ENCODE measurements around the gene CHMP4A.

The CHMP4A gene
- 4.1 to 8.9 reads per million in 2 donors for total RNA-seq

GRCh38 chr14:24212924-24213865 lies at the start of gene CHMP4A:
CHMP4A (minus strand) TSS chr14:24213488; CDS start chr14:24213439, 49 bp downstream.
- DNase-seq, result peak; percentile 94

DNA sequence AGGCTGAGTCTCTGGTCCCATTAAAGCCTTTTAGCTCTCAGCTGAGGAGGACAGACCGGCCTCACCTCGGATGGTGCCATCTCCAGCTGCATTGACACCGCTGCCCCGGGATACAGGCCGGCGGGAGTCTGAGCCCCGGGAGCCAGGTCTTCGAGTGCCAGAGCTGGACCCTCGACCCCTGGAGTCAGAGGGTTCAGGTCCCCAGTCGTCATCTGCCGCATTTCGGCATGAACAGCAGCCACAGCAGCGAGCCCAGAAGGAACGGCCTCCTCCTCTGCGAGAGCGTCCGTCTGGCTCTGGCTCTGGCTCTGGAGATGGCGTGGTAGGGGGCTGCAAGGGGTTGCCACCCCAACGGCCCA lies 48.7 kb upstream of the CHMP4A start:
- DNase-seq, result no peak

DNA sequence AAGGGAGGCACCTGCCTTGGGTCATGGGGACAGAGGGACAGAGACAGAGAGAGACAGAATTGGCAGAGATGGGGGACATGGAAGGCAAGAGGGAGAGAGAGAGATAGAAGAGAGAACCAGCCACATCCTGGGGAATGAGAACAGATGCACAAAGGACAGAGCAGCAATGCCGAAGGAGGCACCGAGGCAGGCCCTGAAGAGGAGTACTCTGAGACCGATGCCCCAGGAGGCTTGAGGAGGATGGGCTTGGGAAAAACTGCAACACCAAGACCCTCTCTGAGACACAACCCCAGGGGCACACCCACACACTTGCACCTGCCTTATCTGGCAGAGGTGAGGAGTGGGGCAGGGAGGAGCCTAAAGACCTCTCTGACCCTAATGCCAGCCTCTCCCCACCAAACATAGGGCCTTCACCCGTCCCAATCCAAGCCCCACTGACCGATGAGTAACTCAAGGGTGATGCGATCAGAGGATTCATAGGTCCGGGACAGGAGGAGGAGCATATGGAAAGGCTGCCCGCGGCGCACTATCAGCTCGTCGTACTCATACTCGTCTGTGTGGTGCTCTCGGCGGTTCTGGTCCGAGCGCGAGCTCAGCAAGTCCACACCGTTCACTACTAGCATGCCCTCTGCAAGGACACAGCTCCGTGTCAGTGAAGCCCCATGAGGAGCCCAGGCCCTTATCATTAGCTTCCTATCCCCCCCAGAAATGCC lies 48.1 kb upstream of the CHMP4A start:
- DNase-seq, result no peak

GRCh38 chr14:24260780-24261157 lies 47.5 kb upstream of the CHMP4A start:
- no peak for DNase-seq

DNA sequence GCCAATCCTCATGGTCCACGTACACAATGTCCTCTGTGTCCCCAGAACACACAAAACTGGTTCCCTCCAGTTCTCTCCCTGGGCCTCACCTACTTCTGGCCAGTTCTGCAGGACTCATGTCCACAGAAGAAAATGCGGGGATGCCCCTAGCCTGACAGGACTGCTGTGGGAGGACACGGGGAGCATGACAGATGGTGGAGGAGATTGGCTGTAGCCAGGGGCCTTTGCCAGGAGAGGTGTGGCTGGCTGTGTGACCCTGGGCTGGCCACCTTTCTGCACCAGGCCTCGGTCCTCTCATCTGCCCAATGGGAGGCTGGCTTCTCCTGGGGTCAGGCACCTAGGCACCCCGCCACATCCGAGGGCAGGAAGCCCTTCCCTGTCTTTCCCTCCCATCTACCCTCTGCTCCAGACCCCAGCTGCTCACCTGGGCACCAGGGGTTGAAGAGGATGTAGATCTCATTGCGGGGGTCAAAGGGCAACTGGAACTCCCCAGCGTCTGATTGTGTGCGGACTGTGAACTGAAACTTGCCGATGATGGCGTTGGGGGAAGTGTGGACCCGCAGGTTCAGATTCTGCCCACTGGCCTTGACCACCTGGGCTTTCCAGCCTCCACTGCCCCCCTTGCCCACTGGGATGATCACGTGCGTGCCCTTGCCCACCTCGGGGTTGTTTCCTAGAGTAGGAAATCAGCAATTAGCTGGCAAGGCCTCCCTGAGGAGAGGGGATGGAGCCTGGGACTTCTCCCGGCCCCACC lies 46.9 kb upstream of the CHMP4A start:
- DNase-seq, result no peak

GRCh38 chr14:24259282-24260025 lies 46.2 kb upstream of the CHMP4A start:
- DNase-seq, result no peak

GRCh38 chr14:24258548-24259265 lies 45.4 kb upstream of the CHMP4A start:
- DNase-seq, result no peak

DNA sequence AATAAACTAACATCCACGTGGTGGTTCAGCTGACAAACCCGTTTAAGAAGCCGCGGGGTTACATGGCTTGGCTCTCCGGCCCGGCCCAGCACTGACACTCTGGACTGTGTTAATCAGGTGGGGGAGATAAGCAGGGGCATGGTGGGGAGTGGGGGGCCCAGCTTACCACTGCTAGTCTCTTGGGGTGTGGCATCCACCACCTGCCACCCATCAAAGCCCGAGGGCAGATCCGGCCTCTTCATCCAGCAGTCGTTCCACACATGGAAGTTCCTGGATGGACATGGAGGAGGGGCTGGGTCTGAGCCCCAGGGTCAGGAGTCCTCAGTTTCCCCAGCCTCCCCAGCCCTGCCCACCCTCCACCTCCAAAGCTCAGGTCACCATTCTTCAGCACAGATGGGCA lies 44.8 kb upstream of the CHMP4A start:
- no peak for DNase-seq

GRCh38 chr14:24256960-24257359 lies 43.7 kb upstream of the CHMP4A start:
- no peak for DNase-seq

- DNase-seq, result no peak
Measured at GRCh38 chr14:24255931-24256711, 42.8 kb upstream of the CHMP4A start.

DNA sequence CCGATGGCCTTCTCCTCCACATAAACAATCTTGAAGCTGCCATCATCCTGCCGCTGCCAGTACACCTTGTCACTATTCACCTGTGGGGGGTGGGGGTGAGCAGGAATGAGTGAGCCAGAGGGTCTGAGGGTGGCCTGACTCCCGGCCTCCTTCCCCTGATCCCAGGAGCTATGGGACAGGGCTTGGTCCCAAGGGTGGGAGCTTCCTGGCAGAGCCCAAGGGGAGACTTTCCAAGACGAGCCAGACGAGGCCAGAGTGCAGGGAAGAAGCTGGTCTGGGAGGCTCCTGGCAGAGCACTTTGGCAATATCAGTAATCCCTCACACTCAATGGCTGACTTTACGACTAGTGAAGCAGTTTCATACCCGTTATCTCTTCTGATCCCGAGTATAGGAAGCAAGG lies 42.1 kb upstream of the CHMP4A start:
- no peak for DNase-seq

DNA sequence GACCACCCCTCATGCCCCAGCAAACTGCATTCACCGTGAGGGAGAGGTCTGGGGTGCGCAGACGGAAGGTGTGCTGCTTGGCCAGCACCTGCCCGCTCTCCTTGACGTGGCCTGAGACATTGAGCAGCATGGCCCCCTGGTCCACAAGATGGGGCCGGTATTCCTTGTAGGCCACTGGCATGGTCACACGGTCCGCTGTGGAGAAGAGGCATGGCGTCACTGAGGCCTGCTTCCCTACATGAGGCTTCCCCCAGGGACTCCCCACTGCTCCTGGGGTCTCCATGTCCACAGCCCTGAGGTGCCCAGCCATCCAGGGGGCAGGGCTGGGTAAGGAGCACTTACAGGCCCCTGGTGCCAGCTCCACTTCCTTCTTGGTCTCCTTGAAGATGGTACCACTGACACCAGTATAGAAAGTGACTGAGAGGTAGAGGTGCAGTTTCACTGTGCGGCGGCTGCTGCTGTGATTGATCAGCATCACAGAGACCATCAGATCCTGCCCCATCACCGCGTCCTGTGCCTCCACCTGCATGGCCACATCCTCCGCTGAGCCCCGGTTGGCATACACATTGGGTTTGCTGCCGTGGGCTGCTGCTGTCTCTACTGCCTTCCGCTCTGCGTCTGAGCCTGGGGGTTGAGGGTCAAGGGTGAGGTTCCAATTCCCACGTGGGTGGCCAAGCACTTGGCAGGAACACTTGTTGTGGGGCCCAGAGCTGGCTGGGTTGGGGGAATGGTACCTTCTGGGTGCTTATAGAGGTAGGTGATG lies 41.5 kb upstream of the CHMP4A start:
- DNase-seq, result no peak

DNA sequence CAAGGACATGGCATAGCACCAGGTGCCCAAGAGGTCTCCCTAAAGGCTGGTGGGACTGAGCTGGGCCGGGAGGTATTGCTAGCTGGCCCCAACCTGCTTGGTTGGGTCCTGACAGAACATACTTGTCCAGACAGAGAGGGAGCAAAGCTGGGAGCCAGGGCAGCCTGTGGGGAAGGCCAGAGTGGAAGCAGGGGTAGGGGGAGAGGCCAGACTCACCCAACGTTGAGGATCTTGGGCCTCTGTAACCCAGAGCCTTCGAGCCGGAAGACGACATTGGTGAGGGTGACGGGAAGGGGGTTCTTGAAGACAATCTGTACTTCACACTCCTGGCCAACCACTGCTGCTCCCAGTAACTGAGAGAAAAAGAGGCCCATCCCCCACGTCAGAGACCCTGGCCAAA lies 40.6 kb upstream of the CHMP4A start:
- no peak for DNase-seq

DNA sequence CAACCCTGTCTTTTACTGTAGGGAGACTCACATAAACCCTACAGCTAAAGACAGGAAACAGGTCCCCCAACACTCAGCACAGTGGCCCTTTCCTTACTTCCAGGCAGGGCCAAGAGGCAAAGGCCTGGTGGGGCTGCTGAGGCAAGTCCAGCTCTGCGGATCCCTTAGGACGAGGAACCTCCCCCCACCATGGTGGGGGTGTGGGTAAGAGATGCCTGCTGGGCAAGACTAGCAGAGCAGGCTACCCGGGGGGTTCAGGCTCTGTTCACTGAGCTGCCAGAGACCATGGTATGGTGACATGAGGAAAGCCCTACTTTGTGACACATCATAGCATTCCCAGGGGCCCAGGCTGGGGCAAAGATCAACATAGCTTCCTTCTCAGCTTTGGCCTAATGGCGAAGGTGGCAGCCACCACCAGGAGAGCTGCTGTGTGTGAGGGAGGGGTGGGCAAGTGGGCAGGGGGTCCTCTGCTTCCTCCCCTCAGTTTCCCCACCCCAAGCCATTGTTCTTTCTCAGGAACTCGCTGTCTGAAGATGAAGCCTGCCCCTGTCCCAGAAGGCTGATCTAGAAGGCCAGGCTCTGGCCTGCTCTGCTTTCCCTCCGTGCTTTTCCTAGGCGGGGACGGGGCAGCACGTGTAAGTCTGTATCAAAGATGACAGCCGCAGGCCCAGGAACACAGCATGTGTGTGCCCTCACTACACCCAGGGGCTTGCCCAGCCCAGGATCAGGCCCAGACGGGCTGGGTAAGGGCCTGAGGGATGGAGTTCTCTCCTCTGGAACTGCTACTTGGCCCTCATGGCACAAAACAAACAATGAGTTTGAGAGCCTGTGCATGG lies 39.2 kb upstream of the CHMP4A start:
- DNase-seq, result no peak

DNA sequence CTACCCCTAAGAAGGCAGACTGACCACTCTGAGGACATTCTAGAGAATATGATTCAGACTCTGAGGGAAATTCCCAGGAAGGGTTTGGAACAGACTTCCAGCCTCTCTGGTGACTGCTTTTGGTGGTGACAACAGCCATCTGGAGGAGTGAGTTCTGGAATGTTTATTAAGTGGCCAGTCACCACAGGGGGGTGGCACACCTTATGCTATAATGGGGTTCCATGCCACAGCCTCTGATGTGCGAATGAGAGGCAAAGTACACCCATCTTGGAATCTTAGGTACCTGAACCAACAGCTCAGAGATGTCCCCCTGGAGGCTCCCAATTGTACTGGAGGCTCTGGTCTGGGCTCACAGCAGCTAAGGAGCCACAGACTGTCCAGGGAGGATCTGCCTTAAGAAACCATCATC lies 38.6 kb upstream of the CHMP4A start:
- no peak for DNase-seq

- DNase-seq, result no peak
Measured at GRCh38 chr14:24250354-24250753, 37.1 kb upstream of the CHMP4A start.

- DNase-seq, result no peak
Measured at GRCh38 chr14:24249230-24250021, 36.1 kb upstream of the CHMP4A start.

- DNase-seq, result no peak
Measured at GRCh38 chr14:24247422-24247821, 34.1 kb upstream of the CHMP4A start.
